ENCODE results near the gene RUNX1.

The RUNX1 gene

DNA sequence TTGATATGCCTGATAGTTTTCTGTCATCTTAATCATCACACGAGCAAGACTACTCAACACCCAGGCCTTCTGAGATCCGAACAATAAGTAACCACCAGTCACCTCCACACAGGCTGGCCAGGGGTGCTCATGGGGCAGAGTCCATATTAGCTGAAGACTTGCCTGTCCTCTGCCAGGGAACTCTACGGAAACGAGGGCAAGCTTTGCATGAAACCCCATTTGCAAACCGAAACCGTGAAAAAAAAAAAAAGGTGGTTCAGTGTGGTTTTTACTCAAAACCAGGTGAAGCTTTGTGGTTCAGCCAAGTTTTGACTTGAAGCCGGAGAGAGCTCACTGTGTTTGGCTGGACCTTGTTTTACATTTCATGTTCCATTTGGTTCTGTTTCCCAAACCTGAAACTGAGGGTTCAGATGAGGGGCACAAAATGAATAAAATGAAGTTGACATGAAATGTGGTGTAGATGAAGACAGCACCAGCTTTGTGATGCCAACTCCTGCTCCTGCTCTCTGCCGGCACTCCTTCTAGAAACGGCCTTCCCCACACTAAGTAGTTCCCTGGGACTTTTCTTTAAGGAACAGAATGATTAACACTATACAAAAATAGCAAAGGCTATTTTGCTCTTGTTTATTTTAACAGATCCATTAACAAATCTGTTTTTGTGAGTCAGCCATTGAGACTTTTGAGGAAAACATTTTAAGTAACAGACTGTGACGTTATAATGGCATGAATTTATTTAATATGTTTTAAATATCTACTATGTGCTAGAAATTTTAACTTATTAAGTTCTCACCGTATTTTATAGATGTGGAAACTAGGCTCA, 74.7 kb downstream of the RUNX1 start:
- Histone ChIP-seq H3K4me3 (ENCODE audit: severe bottlenecking) (no peak overlapping the region), H3K27ac (ENCODE audit: poor library complexity, severe bottlenecking) (no peak overlapping the region), H3K4me1 (ENCODE audit: insufficient read depth, poor library complexity, severe bottlenecking) (no peaks in the 10 kb centered on the region), H3K27me3 (ENCODE audit: insufficient read depth, poor library complexity, severe bottlenecking) (no peaks in the 10 kb centered on the region), H3K9me3 (ENCODE audit: severe bottlenecking) (no peaks in the 10 kb centered on the region), H3K36me3 (ENCODE audit: low read depth) (no peaks in the 10 kb centered on the region)
- no peak for TF ChIP-seq CTCF (IDR thresholded peaks at IDR 0.05; ENCODE audit: poor library complexity, severe bottlenecking)
- ATAC-seq (ENCODE audit: low read depth) (no peak), DNase-seq (ENCODE audit: low spot score) (no peak)

GRCh38 chr21:34973685-34974084, 75.4 kb downstream of the RUNX1 start:
- no peaks in the 10 kb centered on the region for H3K4me1 ChIP-seq (ENCODE audit: insufficient read depth, poor library complexity, severe bottlenecking)
- no peaks in the 10 kb centered on the region for H3K27me3 ChIP-seq (ENCODE audit: insufficient read depth, poor library complexity, severe bottlenecking)
- DNase-seq (ENCODE audit: low spot score) (no peak), ATAC-seq (ENCODE audit: low read depth) (no peak)
- no peak overlapping the region for H3K4me3 ChIP-seq (ENCODE audit: severe bottlenecking)
- no peak for TF ChIP-seq CTCF (IDR thresholded peaks at IDR 0.05; ENCODE audit: poor library complexity, severe bottlenecking)
- H3K36me3 ChIP-seq (ENCODE audit: low read depth), result no peaks in the 10 kb centered on the region
- no peaks in the 10 kb centered on the region for H3K9me3 ChIP-seq (ENCODE audit: severe bottlenecking)
- no peak overlapping the region for H3K27ac ChIP-seq (ENCODE audit: poor library complexity, severe bottlenecking)

- no peak for DNase-seq (ENCODE audit: low spot score)
- H3K36me3 ChIP-seq (ENCODE audit: low read depth), result no peaks in the 10 kb centered on the region
- no peaks in the 10 kb centered on the region for H3K9me3 ChIP-seq (ENCODE audit: severe bottlenecking)
- no peak for ATAC-seq (ENCODE audit: low read depth)
- no peaks in the 10 kb centered on the region for H3K4me1 ChIP-seq (ENCODE audit: insufficient read depth, poor library complexity, severe bottlenecking)
- H3K27ac ChIP-seq (ENCODE audit: poor library complexity, severe bottlenecking), result no peak overlapping the region
- no peak for TF ChIP-seq CTCF (IDR thresholded peaks at IDR 0.05; ENCODE audit: poor library complexity, severe bottlenecking)
- no peaks in the 10 kb centered on the region for H3K27me3 ChIP-seq (ENCODE audit: insufficient read depth, poor library complexity, severe bottlenecking)
- H3K4me3 ChIP-seq (ENCODE audit: severe bottlenecking), result no peak overlapping the region
These were observed 77.4 kb downstream of the RUNX1 start for GRCh38 chr21:34971656-34972055.

DNA sequence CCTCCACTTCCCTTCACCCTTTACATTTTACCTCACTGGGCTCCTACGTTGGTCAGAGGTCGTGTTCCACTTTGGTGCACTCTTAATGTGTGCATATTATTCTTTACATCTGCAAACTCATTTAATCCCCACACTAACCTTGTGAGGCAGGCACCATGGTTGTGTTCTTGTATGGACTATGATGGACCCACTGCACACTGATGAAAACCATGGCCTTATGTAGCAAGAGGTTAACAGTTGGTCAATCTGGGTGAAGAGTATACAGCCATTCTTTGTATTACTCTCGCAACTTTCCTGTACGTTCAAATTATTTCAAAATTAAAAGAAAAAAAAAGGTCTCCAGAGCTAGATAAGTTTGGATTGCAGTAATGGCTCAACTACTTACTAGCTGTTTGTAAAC, 78.5 kb downstream of the RUNX1 start:
- Histone ChIP-seq H3K4me3 (ENCODE audit: severe bottlenecking) (no peak overlapping the region), H3K9me3 (ENCODE audit: severe bottlenecking) (no peaks in the 10 kb centered on the region), H3K27me3 (ENCODE audit: insufficient read depth, poor library complexity, severe bottlenecking) (no peaks in the 10 kb centered on the region), H3K27ac (ENCODE audit: poor library complexity, severe bottlenecking) (no peak overlapping the region), H3K4me1 (ENCODE audit: insufficient read depth, poor library complexity, severe bottlenecking) (peaks cover 3% of the 10 kb centered on the region), H3K36me3 (ENCODE audit: low read depth) (no peaks in the 10 kb centered on the region)
- ATAC-seq (ENCODE audit: low read depth) (no peak), DNase-seq (ENCODE audit: low spot score) (no peak)
- no peak for TF ChIP-seq CTCF (IDR thresholded peaks at IDR 0.05; ENCODE audit: poor library complexity, severe bottlenecking)

DNA sequence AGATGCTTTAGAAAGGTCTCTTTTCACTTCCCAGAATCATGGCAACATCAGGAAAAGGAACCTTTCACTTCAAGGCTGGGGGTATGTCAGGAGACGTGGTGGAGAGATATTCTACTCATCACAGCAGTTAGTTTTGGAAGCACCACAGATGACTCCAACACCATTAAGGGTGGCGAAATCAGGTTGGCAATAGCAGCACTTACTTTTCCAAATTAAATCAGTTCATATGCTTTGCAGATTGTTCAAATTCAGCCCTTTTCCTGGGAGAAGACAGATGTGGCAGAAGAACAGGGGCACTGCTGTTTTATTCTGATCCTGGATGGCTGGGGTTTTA, 79.0 kb downstream of the RUNX1 start:
- TF ChIP-seq CTCF (IDR thresholded peaks at IDR 0.05; ENCODE audit: poor library complexity, severe bottlenecking), result no peak
- Histone ChIP-seq H3K9me3 (ENCODE audit: severe bottlenecking) (no peaks in the 10 kb centered on the region), H3K36me3 (ENCODE audit: low read depth) (no peaks in the 10 kb centered on the region), H3K4me1 (ENCODE audit: insufficient read depth, poor library complexity, severe bottlenecking) (peaks cover 7% of the 10 kb centered on the region), H3K27me3 (ENCODE audit: insufficient read depth, poor library complexity, severe bottlenecking) (no peaks in the 10 kb centered on the region), H3K27ac (ENCODE audit: poor library complexity, severe bottlenecking) (no peak overlapping the region), H3K4me3 (ENCODE audit: severe bottlenecking) (no peak overlapping the region)
- no peak for ATAC-seq (ENCODE audit: low read depth)
- no peak for DNase-seq (ENCODE audit: low spot score)

Data from RWPE2 (cell line).